ENCODE data around the gene LRP1B. TPM values are rescaled to one million over a fixed set of nuclear protein-coding genes. Genes with fewer than 3 reads are reported as not detected.

LRP1B gene
- total and polyA plus RNA-seq, 2 donors from 2014 or later, result 0.69 to 1.2 TPM

DNA sequence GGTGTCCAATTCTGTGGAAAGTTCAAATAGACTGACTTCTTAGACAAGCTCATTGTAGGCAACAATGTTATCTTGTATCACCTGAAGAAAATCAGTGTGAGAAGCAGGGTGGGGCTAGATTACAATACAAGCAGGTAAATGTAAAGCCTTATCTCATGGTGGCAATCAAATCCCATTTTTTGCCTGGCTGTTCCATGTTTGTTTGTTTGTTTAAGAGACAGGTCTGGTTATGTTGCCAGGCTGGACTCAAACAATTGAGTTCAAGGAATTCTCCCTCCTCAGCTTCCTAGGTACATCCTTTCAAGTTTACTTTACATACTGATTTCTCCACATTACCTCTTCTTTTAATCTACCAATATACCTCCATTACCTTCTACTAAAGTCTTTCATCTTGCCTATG lies 464.6 kb downstream of the LRP1B start:
- Histone ChIP-seq H3K4me3 (ENCODE audit: low read length in 3 of 3) (no peak overlapping the region), H3K36me3 (ENCODE audit: control insufficient read depth in 2 of 3, insufficient read depth in 3 of 3, low read length in 3 of 3) (no peaks in the 10 kb centered on the region), H3K9ac (ENCODE audit: low read length in 3 of 3) (no peak overlapping the region), H3K27me3 (ENCODE audit: control insufficient read depth, insufficient read depth, low read length) (no peaks in the 10 kb centered on the region), H3K27ac (ENCODE audit: low read depth in 2 of 2, low read length in 2 of 2) (no peak overlapping the region), H3K9me3 (ENCODE audit: control insufficient read depth in 2 of 3, insufficient read depth in 1 of 3, low read length in 3 of 3) (no peaks in the 10 kb centered on the region), H3K4me1 (ENCODE audit: control insufficient read depth in 2 of 3, insufficient read depth in 2 of 3, low read depth in 1 of 3, low read length in 3 of 3) (no peaks in the 10 kb centered on the region)
- intact Hi-C loops (cut with DNase I), result no loop called here
- DNase-seq (no peak), FAIRE-seq (no peak)
- TF ChIP-seq CTCF (IDR thresholded peaks at IDR 0.05; ENCODE audit: borderline replicate concordance, extremely low read depth, insufficient read depth), result no peak

GRCh38 chr2:141660232-141660631 lies 470.6 kb downstream of the LRP1B start:
- no peak for FAIRE-seq

DNA sequence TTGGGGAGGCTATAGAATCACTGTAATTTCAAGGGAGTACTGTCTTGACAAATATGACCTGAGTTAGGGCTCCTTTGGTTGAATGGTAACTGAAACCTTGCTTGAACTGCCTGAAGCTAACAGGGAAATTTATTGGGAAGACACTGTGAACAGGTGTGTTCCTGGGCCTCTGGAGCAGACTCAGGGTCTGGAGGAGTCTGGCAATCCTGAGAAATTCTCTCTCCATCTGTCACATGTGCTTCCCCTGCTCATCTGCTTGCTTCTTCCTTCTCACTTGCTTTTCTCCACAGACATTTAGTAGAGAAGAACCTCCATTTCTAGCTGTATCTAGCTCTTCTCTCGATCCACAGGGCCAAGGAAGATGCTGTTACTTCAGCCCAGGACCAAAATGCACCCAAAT lies 476.5 kb downstream of the LRP1B start:
- Histone ChIP-seq H3K36me3 (ENCODE audit: control insufficient read depth in 2 of 3, insufficient read depth in 3 of 3, low read length in 3 of 3) (no peaks in the 10 kb centered on the region), H3K9me3 (ENCODE audit: control insufficient read depth in 2 of 3, insufficient read depth in 1 of 3, low read length in 3 of 3) (no peaks in the 10 kb centered on the region), H3K27ac (ENCODE audit: low read depth in 2 of 2, low read length in 2 of 2) (no peak overlapping the region), H3K9ac (ENCODE audit: low read length in 3 of 3) (no peak overlapping the region), H3K27me3 (ENCODE audit: control insufficient read depth, insufficient read depth, low read length) (no peaks in the 10 kb centered on the region), H3K4me3 (ENCODE audit: low read length in 3 of 3) (no peak overlapping the region), H3K4me1 (ENCODE audit: control insufficient read depth in 2 of 3, insufficient read depth in 2 of 3, low read depth in 1 of 3, low read length in 3 of 3) (no peaks in the 10 kb centered on the region)
- no peak for FAIRE-seq
- TF ChIP-seq CTCF (IDR thresholded peaks at IDR 0.05; ENCODE audit: borderline replicate concordance, extremely low read depth, insufficient read depth), result no peak
- intact Hi-C loops (cut with DNase I), result no loop called here
- DNase-seq, result no peak

More at GRCh38 chr2:141660232-141660631, 470.6 kb downstream of the LRP1B start:
- TF ChIP-seq CTCF (IDR thresholded peaks at IDR 0.05; ENCODE audit: borderline replicate concordance, extremely low read depth, insufficient read depth), result no peak
- Histone ChIP-seq H3K36me3 (ENCODE audit: control insufficient read depth in 2 of 3, insufficient read depth in 3 of 3, low read length in 3 of 3) (no peaks in the 10 kb centered on the region), H3K4me1 (ENCODE audit: control insufficient read depth in 2 of 3, insufficient read depth in 2 of 3, low read depth in 1 of 3, low read length in 3 of 3) (no peaks in the 10 kb centered on the region), H3K9me3 (ENCODE audit: control insufficient read depth in 2 of 3, insufficient read depth in 1 of 3, low read length in 3 of 3) (no peaks in the 10 kb centered on the region), H3K27ac (ENCODE audit: low read depth in 2 of 2, low read length in 2 of 2) (no peak overlapping the region), H3K4me3 (ENCODE audit: low read length in 3 of 3) (no peak overlapping the region), H3K9ac (ENCODE audit: low read length in 3 of 3) (no peak overlapping the region), H3K27me3 (ENCODE audit: control insufficient read depth, insufficient read depth, low read length) (no peaks in the 10 kb centered on the region)
- DNase-seq, result peak in 1 of 5 donors; percentile 33
- intact Hi-C loops (cut with DNase I), result no loop called here

DNA sequence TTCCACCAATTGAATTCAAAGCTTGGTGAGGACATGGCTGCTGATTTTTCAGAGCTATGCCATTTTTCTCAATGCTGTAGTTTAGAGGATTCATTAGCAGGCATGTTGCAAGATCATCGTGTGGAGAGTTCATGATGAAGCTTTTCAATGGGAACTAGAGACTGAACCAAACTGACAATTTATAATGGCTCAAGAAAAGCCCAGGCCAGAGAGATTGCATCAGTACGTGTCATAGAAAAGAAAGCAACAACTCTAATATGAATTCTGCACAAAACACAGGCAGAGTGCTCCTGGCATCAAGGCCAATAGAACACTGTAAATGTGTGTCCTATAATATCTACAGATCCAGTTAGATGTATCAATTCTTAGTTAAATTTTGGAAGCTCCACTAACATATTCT lies 477.6 kb downstream of the LRP1B start:
- Histone ChIP-seq H3K4me1 (ENCODE audit: control insufficient read depth in 2 of 3, insufficient read depth in 2 of 3, low read depth in 1 of 3, low read length in 3 of 3) (no peaks in the 10 kb centered on the region), H3K27me3 (ENCODE audit: control insufficient read depth, insufficient read depth, low read length) (no peaks in the 10 kb centered on the region), H3K27ac (ENCODE audit: low read depth in 2 of 2, low read length in 2 of 2) (no peak overlapping the region), H3K36me3 (ENCODE audit: control insufficient read depth in 2 of 3, insufficient read depth in 3 of 3, low read length in 3 of 3) (no peaks in the 10 kb centered on the region), H3K9me3 (ENCODE audit: control insufficient read depth in 2 of 3, insufficient read depth in 1 of 3, low read length in 3 of 3) (no peaks in the 10 kb centered on the region), H3K9ac (ENCODE audit: low read length in 3 of 3) (no peak overlapping the region), H3K4me3 (ENCODE audit: low read length in 3 of 3) (no peak overlapping the region)
- DNase-seq (no peak), FAIRE-seq (no peak)
- no peak for TF ChIP-seq CTCF (IDR thresholded peaks at IDR 0.05; ENCODE audit: borderline replicate concordance, extremely low read depth, insufficient read depth)
- intact Hi-C loops (cut with DNase I), result no loop called here
